ENCODE measurements around the gene DNER. TPM values are rescaled to one million over a fixed set of nuclear protein-coding genes. Genes with fewer than 3 reads are reported as not detected.
A peak's percentile ranks its signal among the peaks of the same experiment; 100 is the strongest.

DNER gene
- total RNA-seq, 1 donor from 2014 or later = 1.2 TPM

DNA sequence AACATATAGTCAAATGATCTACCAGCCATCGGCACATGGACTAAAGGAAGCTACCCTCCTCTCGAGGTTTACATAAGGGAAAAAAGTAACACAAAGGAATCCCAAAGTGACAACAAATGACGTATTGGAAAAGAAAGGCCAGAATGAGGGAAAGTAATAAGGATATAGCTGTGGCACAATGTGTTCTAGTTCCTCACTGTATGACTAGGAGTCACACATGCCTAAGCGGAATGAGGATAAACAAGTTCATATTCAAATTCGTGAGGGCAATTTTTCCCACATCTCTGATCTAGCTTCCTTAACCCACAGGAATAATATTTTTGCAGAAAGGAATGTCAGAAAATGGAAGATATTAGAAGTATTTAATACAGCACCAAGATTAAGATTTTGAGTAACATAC, 281.0 kb downstream of the DNER start:
- Histone ChIP-seq H3K9me3 (no peaks in the 10 kb centered on the region), H3K36me3 (no peaks in the 10 kb centered on the region), H3K4me1 (no peaks in the 10 kb centered on the region), H3K27ac (no peak overlapping the region), H3K27me3 (ENCODE audit: low read depth) (no peaks in the 10 kb centered on the region), H3K4me3 (no peak overlapping the region)
- no peak for DNase-seq
- no peak for ATAC-seq
- TF ChIP-seq, protein P1, sequence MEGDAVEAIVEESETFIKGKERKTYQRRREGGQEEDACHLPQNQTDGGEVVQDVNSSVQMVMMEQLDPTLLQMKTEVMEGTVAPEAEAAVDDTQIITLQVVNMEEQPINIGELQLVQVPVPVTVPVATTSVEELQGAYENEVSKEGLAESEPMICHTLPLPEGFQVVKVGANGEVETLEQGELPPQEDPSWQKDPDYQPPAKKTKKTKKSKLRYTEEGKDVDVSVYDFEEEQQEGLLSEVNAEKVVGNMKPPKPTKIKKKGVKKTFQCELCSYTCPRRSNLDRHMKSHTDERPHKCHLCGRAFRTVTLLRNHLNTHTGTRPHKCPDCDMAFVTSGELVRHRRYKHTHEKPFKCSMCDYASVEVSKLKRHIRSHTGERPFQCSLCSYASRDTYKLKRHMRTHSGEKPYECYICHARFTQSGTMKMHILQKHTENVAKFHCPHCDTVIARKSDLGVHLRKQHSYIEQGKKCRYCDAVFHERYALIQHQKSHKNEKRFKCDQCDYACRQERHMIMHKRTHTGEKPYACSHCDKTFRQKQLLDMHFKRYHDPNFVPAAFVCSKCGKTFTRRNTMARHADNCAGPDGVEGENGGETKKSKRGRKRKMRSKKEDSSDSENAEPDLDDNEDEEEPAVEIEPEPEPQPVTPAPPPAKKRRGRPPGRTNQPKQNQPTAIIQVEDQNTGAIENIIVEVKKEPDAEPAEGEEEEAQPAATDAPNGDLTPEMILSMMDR (IDR thresholded peaks at IDR 0.05) = no peak
- intact Hi-C loops (cut with DNase I) = no loop called here

DNA sequence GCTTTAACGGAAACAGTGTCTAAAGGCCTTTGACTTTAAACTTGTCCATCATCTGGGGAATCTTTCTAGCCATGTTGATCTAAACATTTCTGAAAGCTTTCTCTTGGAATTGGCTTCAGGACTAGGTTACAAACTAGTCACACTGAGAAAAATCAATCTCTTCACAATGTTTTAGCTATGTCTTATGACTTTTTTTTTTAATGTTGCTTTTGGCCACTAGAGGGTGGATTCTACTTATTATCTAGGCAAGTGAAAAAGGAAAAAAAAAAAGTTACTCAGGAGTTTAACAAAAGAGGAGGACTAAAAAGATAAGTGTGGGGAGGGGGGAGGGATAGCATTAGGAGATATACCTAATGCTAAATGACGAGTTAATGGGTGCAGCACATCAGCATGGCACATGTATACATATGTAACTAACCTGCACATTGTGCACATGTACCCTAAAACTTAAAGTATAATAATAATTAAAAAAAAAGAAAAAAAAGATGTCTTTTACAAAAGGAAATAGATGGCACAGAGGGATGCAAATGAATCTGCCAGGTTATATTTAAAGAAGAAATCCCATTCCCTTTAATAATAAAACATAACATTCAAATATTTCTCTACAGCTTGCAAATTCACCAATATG, 282.9 kb downstream of the DNER start:
- no peaks in the 10 kb centered on the region for H3K36me3 ChIP-seq
- H3K27me3 ChIP-seq (ENCODE audit: low read depth) = no peaks in the 10 kb centered on the region
- no peaks in the 10 kb centered on the region for H3K9me3 ChIP-seq
- no peaks in the 10 kb centered on the region for H3K4me1 ChIP-seq
- intact Hi-C loops (cut with DNase I) = no loop called here
- DNase-seq (no peak), ATAC-seq (no peak)
- TF ChIP-seq, protein P1 (IDR thresholded peaks at IDR 0.05) = peak; percentile 42
- H3K27ac ChIP-seq = no peak overlapping the region
- no peak overlapping the region for H3K4me3 ChIP-seq

DNA sequence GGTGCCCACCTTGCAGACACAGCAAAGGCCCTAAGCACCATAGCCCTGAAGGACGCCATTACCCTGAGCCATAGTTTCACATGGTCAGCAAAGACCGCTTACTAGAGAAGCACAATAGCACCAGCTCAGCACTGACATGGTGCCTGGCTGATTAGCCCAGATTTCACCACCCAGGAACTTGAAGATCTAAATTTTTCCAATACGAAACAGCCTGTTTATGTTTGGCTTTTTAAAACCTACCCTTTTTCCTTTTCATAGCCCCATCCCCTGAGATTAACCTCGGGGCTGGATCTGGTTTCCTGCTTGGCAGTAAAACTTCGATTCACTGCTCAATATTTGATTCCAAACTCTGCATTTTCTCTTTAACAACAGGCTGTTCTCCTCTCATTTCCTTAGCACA, 284.8 kb downstream of the DNER start:
- TF ChIP-seq, protein P1 (IDR thresholded peaks at IDR 0.05) = no peak
- intact Hi-C loops (cut with DNase I) = no loop called here
- Histone ChIP-seq H3K4me1 (no peaks in the 10 kb centered on the region), H3K27ac (no peak overlapping the region), H3K36me3 (no peaks in the 10 kb centered on the region), H3K4me3 (no peak overlapping the region), H3K9me3 (no peaks in the 10 kb centered on the region), H3K27me3 (ENCODE audit: low read depth) (no peaks in the 10 kb centered on the region)
- ATAC-seq (no peak), DNase-seq (no peak)

DNA sequence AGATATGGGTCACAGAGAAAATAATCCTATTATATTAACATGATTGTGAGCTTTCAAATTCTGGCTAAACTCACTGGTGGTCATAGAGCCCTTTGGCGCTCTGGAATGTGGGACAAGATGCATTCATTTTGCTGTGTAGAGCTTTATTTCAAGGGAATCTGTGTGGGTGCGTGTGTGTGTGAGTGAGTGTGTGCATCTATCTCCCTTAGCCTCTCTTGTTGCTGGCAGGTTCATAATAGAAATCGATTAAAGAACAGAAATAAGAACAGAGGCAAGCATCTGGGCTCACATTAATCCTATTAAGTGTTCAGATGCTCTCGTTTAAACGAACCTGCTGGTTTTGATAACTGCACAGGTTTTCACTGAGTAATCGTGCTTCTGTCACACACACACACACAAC, 287.9 kb downstream of the DNER start:
- intact Hi-C loops (cut with DNase I) = no loop called here
- ATAC-seq (no peak), DNase-seq (no peak)
- Histone ChIP-seq H3K4me1 (no peaks in the 10 kb centered on the region), H3K36me3 (no peaks in the 10 kb centered on the region), H3K27me3 (ENCODE audit: low read depth) (no peaks in the 10 kb centered on the region), H3K27ac (no peak overlapping the region), H3K9me3 (no peaks in the 10 kb centered on the region), H3K4me3 (no peak overlapping the region)
- TF ChIP-seq, protein P1 (IDR thresholded peaks at IDR 0.05) = no peak

DNA sequence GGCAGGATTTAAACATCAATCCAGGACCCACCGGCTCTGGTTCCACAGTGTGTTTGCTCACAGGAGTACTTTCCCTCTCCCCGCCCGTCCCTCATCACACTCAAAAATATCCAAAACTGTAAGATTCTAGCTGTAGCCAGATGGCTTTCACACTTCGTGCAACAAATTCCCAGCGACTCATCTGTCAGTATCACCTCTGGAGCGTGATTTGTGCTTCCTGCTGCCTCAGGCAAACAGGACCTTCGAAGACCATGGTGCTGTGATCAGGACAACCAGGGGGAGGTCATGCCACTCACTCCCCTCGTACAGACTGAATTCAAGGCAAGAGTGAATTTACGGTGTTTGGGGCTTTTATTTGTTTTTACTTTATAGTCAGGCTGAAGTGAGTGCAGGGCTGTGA, 288.8 kb downstream of the DNER start:
- Histone ChIP-seq H3K27ac (no peak overlapping the region), H3K4me1 (no peaks in the 10 kb centered on the region), H3K27me3 (ENCODE audit: low read depth) (no peaks in the 10 kb centered on the region), H3K4me3 (no peak overlapping the region), H3K36me3 (no peaks in the 10 kb centered on the region), H3K9me3 (no peaks in the 10 kb centered on the region)
- no peak for DNase-seq
- no peak for ATAC-seq
- TF ChIP-seq, protein P1 (IDR thresholded peaks at IDR 0.05) = no peak
- intact Hi-C loops (cut with DNase I) = no loop called here
